SW480 (cell line): ENCODE results near the gene JKAMP.

Source experiments
- DNase-seq: peaks from one replicate; pipeline ENCODE4 v3.0.0-alpha.2; 2016; ENCODE audit warnings: low spot score

Gene JKAMP

GRCh38 chr14:59540852-59541251 is 56.5 kb downstream of the JKAMP start:
- no peak for DNase-seq

- no peak for DNase-seq
Measured at GRCh38 chr14:59541731-59542130, 57.4 kb downstream of the JKAMP start.

GRCh38 chr14:59543873-59544272 is 59.6 kb downstream of the JKAMP start:
- DNase-seq: no peak

DNA sequence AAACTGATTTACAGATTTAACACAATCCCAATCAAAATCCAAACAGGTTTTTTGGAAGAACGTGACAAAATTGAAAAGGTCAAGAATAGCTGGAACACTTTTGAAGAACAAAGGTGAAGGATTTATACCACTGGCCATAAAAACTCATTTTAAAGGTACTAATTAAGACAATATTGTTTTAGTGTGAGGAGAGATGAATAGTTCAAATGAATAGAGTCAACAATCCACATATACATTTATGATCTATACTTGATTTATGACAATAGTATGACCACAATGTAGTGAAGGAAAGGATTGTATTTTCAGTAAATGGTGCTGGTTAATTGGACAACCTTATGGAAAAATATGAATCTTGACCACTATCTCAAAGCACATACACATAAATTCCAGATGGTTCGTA is 63.0 kb downstream of the JKAMP start:
- DNase-seq: no peak
